DOHH2 (cell line): ENCODE results near the gene DMTF1.

Source experiments
- EZH2phosphoT487 ChIP-seq: fragments of 200-600 bp; sonication (generic); IDR thresholded peaks from 2 replicates; pipeline ENCODE4 v1.6.1; 2017; ENCODE audit warnings: borderline replicate concordance, mild to moderate bottlenecking, antibody characterized with exemption, low read length, moderate library complexity, mixed read lengths
- TF ChIP-seq, protein P1 (sequence below): fragments of 200-600 bp; sonication (generic); IDR thresholded peaks from one replicate; pipeline ENCODE4 v1.5.1; 2014; ENCODE audit warnings: antibody characterized with exemption, mild to moderate bottlenecking, low read depth, low read length; ENCODE audit not compliant: poor library complexity, severe bottlenecking

DNA sequence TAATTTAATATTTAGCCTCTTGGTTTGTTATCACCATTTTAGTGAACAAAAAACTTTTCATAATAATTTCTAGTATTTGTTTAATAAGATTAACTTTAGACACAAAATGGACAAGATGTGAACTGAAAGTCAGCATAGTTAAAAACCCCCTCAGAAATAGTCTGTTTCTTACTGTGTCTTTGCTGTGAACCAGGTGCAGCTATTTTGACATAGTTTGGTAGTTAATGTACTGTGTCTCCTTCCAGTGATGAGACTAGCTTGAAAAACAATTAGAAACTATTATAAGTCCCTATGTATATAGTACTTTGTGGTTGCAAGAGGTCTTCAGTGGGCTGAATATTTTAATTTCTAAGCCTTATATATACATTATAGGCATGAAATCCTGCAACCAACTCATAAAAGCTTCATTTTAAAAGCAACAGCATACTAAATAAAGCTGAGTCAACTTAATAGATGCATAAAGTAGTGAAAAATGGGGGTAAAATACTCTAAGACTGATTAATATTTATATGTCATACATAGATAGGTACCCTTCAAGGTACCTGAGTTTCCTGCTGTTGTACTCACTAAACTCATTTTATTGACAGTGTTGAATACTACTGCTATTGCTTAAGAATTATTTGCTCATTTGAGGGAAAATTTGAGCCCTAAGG is 19.2 kb downstream of the DMTF1 start:
- TF ChIP-seq, protein P1, sequence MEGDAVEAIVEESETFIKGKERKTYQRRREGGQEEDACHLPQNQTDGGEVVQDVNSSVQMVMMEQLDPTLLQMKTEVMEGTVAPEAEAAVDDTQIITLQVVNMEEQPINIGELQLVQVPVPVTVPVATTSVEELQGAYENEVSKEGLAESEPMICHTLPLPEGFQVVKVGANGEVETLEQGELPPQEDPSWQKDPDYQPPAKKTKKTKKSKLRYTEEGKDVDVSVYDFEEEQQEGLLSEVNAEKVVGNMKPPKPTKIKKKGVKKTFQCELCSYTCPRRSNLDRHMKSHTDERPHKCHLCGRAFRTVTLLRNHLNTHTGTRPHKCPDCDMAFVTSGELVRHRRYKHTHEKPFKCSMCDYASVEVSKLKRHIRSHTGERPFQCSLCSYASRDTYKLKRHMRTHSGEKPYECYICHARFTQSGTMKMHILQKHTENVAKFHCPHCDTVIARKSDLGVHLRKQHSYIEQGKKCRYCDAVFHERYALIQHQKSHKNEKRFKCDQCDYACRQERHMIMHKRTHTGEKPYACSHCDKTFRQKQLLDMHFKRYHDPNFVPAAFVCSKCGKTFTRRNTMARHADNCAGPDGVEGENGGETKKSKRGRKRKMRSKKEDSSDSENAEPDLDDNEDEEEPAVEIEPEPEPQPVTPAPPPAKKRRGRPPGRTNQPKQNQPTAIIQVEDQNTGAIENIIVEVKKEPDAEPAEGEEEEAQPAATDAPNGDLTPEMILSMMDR = no peak
- TF ChIP-seq EZH2phosphoT487 = no peak
